Right lobe of liver (tissue), 6 donors: ENCODE results near the gene LIPG. TPM values are rescaled to one million over a fixed set of nuclear protein-coding genes. Genes with fewer than 3 reads are reported as not detected.
"Not testable (repeated sequence)": the region's sequence is repeated elsewhere in the genome, so short reads cannot be mapped to it uniquely, and the experiment has no call there.

Experiments
- ATAC-seq, 4 donors: fragments of 200-7000 bp; cut with Tn5 transposase; one replicate each; pipeline ENCODE4 v1.9.1; 2020; ENCODE audit warnings: mild to moderate bottlenecking in 4 of 4, moderate library complexity in 4 of 4
- DNase-seq, 3 donors: peaks; one replicate each; pipeline ENCODE4 v3.0.0-alpha.2; 2020
- H3K27ac ChIP-seq, 3 donors: fragments of 200-600 bp; one replicate each; pipeline ENCODE4 v1.8.0; 2022
- H3K27me3 ChIP-seq, 2 donors: fragments of 200-600 bp; one replicate each; pipeline ENCODE4 v1.8.0; 2022
- H3K36me3 ChIP-seq, 4 donors: fragments of 200-600 bp; sonication (generic) in 1 of 4; one replicate each; pipeline versions ENCODE4 v1.5.1 to v1.8.0; 2017 to 2022; ENCODE audit warnings: control low read depth in 1 of 4
- H3K4me1 ChIP-seq, 4 donors: fragments of 200-600 bp; sonication (generic) in 1 of 4; one replicate each; pipeline versions ENCODE4 v1.5.1 to v1.8.0; 2017 to 2022; ENCODE audit warnings: control low read depth in 1 of 4
- H3K4me3 ChIP-seq, 3 donors: fragments of 200-600 bp; one replicate each; pipeline ENCODE4 v1.8.0; 2022
- H3K9me3 ChIP-seq, 4 donors: fragments of 200-600 bp; sonication (generic) in 1 of 4; one replicate each; pipeline versions ENCODE4 v1.5.1 to v1.8.0; 2017 to 2022; ENCODE audit warnings: control low read depth in 1 of 4
- POLR2A ChIP-seq: fragments of 450-650 bp; IDR thresholded peaks from one replicate; pipeline ENCODE4 v1.6.1; 2017; ENCODE audit warnings: antibody characterized with exemption, mild to moderate bottlenecking
- WGBS: methylation state at CpG from one replicate; pipeline ENCODE4 v1.1.6; 2018; ENCODE audit warnings: low coverage, low lambda C conversion rate; ENCODE audit not compliant: insufficient coverage; ENCODE audit errors: missing lambda C conversion rate; 5-methylcytosine and 5-hydroxymethylcytosine counted together
- intact Hi-C, 2 donors: fragments of 100-400 bp; cut with DNase I; formaldehyde crosslinking; loops; one replicate each; pipeline versions ENCODE4 v1.11.2 to v1.14.1; 2022
- total RNA-seq, 6 experiments: library from RNA; depleted of rRNA in 2 of 6; stranded (reverse); fragments of >200 nt in 2 of 6; fragmentation: NEBNext Ultra II Directional in 3 of 6; extraction: Animal tissue kit (Norgen Biotek cat#: 25700) in 3 of 6; gene quantifications; one replicate each; pipeline versions ENCODE4 v1.1.0 to v1.2.4, GENCODE V29; 2016 to 2023
- TF ChIP-seq, protein P1 (sequence below), 4 donors: fragments of 200-600 bp in 3 of 4; fragments of 450-650 bp in 1 of 4; IDR thresholded peaks; one replicate each; pipeline versions ENCODE4 v1.5.1 to v1.8.0; 2016 to 2022; ENCODE audit warnings: antibody characterized with exemption in 4 of 4, mild to moderate bottlenecking in 2 of 4
- donor health status: DM: no; HTN: yes; CAD: no.
- donor health status: DM: no; HTN: no; CAD: no.
- donor health status: DM: no; HTN: no; CAD: no.
- donor health status: DM: no; HTN: yes; CAD: no.
- donor health status: DM: no; HTN: yes; CAD: no.

The LIPG gene
- total RNA-seq, 6 experiments from 2014 or later, result 35.0 to 120 (median 59.1) TPM

DNA sequence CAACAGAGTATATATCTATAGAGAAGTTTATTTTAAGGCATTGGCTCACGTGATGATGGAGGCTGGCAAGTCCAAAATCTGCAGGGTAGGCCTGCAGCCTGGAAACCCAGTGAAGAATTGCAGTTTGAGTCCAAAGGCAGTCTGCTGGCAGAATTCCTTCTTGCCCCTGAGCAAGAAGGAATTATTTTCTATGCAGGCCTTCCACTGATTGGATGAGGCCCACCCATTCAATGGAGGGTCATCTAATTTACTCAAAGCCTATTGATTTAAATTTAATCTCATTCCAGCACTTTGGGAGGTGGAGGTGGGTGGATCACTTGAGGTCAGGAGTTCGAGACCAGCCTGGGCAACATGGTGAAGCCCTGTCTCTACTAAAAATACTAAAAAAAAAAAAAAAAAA is 44.4 kb upstream of the LIPG start:
- H3K4me3 ChIP-seq, result no peak overlapping the region
- no peak overlapping the region for H3K27ac ChIP-seq
- 67% methylated on average over 1 of the region's 2 CpGs for WGBS
- DNase-seq, result no peak
- no peak for TF ChIP-seq POLR2A
- TF ChIP-seq, protein P1, sequence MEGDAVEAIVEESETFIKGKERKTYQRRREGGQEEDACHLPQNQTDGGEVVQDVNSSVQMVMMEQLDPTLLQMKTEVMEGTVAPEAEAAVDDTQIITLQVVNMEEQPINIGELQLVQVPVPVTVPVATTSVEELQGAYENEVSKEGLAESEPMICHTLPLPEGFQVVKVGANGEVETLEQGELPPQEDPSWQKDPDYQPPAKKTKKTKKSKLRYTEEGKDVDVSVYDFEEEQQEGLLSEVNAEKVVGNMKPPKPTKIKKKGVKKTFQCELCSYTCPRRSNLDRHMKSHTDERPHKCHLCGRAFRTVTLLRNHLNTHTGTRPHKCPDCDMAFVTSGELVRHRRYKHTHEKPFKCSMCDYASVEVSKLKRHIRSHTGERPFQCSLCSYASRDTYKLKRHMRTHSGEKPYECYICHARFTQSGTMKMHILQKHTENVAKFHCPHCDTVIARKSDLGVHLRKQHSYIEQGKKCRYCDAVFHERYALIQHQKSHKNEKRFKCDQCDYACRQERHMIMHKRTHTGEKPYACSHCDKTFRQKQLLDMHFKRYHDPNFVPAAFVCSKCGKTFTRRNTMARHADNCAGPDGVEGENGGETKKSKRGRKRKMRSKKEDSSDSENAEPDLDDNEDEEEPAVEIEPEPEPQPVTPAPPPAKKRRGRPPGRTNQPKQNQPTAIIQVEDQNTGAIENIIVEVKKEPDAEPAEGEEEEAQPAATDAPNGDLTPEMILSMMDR (IDR thresholded peaks at IDR 0.05), result no peak
- H3K9me3 ChIP-seq, result no peaks in the 10 kb centered on the region
- intact Hi-C loops, result loop anchor here in 1 of 2 donors (10.0 kb wide), 1 partner anchor 327 kb away; no protein-coding TSS in a partner anchor
- H3K27me3 ChIP-seq, result no peaks in the 10 kb centered on the region
- H3K36me3 ChIP-seq, result no peaks in the 10 kb centered on the region
- ATAC-seq, result no peak
- peaks cover 0 to 4% (median 0%) of the 10 kb centered on the region in 4 donors for H3K4me1 ChIP-seq

DNA sequence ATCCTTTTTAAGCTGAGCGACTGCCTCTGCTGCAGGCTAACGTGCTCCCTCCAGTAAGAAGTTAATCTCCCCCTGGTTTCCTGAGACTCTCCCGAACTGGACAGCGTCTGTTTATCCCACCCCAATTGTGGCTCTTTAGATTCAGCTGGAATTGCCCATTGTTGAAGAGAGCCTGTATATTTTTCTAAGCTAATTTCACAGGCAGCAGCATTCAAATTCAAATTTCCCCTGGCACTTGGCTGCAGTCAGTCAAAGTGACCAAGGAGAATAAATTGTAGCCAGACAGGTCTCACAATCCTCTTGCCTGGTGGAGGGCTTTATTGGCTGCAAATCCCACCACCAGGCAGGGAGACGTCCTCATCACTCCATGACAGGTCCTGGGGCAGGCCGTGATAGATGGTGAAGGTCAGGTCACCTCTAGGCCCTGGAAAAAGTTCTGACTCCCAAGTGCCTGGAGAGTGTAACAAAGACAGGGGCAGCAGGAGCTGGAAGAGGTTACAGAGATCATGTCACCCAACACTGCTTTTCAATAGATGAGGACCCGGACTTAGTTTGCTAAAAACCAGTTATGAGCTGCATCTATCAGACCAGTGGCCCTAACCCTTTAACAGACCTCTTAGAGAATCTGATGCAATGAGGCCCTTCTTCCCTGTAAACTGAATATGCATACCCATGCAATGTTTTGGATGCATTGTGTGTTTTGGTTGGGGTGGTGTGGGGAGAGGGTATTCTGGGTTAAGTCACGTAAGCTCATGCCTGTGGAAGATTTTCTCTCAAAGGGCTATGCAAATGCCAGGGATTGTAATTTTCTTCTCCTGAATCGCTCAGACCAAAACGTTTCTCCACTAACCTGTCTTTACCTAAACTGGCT is 42.5 kb upstream of the LIPG start:
- peak in 1 of 3 donors; percentile 9 for DNase-seq
- TF ChIP-seq, protein P1 (IDR thresholded peaks at IDR 0.05), result no peak
- TF ChIP-seq POLR2A, result no peak
- ATAC-seq, result no peak
- intact Hi-C loops, result loop anchor here in 1 of 2 donors (10.0 kb wide), 1 partner anchor 325 kb away; no protein-coding TSS in a partner anchor
- no peaks in the 10 kb centered on the region for H3K36me3 ChIP-seq
- H3K4me3 ChIP-seq, result no peak overlapping the region
- no peaks in the 10 kb centered on the region for H3K9me3 ChIP-seq
- H3K4me1 ChIP-seq, result peaks cover 0 to 1% (median 0%) of the 10 kb centered on the region in 4 donors
- no peaks in the 10 kb centered on the region for H3K27me3 ChIP-seq
- no peak overlapping the region for H3K27ac ChIP-seq
- 80% methylated on average over 8 of the region's 10 CpGs for WGBS

DNA sequence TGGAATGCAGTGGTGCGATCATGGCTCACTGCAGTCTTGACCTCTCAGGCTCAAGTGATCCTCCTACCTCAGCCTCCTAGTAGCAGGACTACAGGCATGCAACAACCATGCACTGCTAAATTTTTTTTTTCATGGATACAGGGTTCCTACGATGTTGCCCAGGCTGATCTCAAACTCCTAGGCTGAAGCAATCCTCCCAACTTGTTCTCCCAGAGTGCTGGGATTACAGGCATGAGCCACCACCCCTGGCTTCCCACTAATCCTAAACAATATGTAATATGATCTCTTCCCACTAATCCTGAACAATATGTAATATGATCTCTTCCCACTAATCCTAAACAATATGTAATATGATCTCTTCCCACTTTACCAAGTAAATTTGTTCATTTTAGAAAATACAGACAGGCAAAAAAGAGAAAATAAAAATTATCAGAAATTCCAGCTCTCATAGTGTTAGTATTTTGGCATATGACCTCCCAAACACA is 41.2 kb upstream of the LIPG start:
- no peaks in the 10 kb centered on the region for H3K4me1 ChIP-seq
- no peaks in the 10 kb centered on the region for H3K9me3 ChIP-seq
- H3K36me3 ChIP-seq, result no peaks in the 10 kb centered on the region
- WGBS, result 60% methylated on average over 1 of the region's 2 CpGs
- no peak for DNase-seq
- H3K4me3 ChIP-seq, result no peak overlapping the region
- H3K27ac ChIP-seq, result no peak overlapping the region
- H3K27me3 ChIP-seq, result no peaks in the 10 kb centered on the region
- no peak for ATAC-seq
- intact Hi-C loops, result no loop called here
- TF ChIP-seq, protein P1 (IDR thresholded peaks at IDR 0.05), result no peak
- TF ChIP-seq POLR2A, result no peak

DNA sequence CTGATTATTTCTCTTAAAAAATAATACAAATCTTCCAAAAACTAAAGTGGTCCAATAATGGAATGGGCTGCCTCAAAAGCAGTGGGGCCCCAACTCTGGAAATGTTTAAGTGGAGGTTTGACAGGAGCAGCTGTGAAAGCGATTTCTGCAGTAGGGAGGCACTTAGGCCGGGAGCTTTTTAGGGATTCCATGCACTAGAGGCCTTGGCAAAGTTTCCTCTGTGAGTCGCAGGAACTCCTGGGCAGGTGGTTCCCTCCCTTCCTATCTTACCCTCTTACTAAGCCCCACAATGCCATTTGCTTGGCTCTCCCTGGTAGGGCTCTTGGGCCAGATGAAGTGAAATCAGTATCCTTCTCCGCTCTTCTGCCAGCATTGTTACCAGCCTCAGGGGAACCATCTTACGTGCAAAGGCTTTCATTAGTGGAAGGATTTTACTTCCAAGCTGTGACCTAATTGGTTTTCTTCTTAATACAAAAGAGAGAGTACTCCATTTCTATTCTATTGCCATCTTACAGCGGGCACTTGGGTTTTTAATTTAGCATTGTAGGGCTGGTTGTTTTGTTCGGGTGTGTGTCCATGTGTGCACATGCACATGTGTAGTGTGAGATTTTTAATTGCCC is 40.5 kb upstream of the LIPG start:
- DNase-seq (peak in 1 of 3 donors; percentile 10), ATAC-seq (no peak)
- Histone ChIP-seq H3K27me3 (no peaks in the 10 kb centered on the region), H3K9me3 (no peaks in the 10 kb centered on the region), H3K4me1 (no peaks in the 10 kb centered on the region), H3K27ac (no peak overlapping the region), H3K4me3 (no peak overlapping the region), H3K36me3 (no peaks in the 10 kb centered on the region)
- intact Hi-C loops, result no loop called here
- no peak for TF ChIP-seq POLR2A
- TF ChIP-seq, protein P1 (IDR thresholded peaks at IDR 0.05), result no peak
- WGBS, result 95% methylated on average over 7 of the region's 7 CpGs

DNA sequence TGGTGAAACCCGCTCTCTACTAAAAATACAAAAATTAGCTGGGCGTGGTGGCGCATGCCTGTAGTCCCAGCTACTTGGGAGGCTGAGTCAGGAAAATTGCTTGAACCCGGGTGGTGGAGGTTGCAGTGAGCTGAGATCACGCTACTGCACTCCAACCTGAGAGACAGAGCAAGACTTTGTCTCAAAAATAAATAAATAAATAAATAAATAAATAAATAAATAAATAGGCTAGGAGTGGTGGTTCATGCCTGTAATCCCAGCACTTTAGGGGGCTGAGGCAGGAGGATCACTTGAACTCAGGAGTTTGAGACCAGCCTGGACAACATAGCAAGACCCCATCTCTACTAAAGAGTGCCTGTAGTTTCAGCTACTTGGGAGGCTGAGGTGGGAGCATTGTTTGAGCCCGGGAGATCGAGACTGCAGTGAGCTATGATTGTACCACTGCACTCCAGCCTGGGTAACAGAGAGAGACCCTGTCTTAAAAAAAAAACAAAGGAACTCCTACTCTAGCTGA is 38.2 kb upstream of the LIPG start:
- intact Hi-C loops, H3K27me3 ChIP-seq, ATAC-seq, H3K4me1 ChIP-seq, H3K36me3 ChIP-seq, H3K9me3 ChIP-seq, H3K4me3 ChIP-seq, H3K27ac ChIP-seq: not testable (repeated sequence)
- WGBS, result 74% methylated on average over 3 of the region's 7 CpGs
- peak in 1 of 3 donors; percentile 6 for DNase-seq
